ENCODE data around the gene ANKS6.

The ANKS6 gene

DNA sequence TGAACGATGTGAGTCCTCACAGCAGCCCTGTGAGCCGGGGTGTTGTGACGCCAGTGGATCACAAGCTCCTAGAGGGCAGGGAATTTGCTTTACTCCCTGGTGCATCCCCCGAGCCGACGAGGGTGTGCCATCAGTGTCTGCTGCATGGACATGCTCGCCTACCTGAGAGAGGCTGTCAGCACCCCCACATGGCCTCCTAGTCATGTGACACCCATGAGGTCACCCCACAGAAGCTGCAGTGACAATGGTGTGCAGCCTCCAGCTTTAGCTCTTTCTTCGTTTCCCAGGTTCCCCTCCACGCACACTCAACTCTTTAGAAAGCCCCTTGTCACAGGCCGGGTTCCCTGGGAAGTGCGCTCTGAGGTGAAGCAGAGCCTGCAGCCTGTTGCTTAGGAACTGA, 67.9 kb downstream of the ANKS6 start:
- DNase-seq, result no peak

DNA sequence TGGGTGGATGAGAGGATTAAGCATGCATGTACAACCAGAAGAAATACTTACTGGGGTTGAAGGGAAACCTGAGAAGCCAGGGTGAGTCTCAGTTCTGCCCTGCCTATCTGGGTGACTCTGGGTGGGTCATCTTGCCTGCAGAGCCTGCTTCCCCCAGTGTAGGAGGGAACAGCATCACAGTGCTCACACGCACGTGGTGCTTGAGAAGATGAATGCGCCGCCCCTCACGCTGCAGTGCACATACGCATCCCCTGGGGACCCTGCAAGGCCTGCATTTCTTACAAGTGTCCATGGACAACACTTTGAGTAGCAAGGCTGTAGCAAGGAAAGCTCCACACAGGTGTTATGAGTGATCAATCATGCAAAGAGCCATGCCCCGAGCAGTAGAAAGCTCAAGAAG, 68.9 kb downstream of the ANKS6 start:
- DNase-seq, result no peak

DNA sequence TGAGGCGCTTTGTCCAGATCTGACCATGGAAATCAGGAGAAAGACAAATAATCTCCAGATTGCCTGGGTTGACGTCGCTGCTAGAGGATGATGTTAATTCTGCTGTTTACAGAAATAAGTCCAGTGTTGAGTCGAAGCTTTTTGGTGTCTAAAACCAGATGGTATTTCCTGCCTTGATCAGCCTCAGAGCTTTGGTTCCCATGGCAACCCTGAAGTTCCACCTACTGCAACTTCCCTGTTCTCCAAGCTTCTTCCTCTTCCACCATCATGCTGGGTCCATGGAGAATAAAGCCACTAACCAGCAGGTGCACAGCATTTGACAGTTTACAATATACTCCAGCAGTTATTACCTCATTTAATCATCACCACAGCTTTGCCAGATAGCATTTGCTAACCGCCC, 69.6 kb downstream of the ANKS6 start:
- DNase-seq, result no peak

DNA sequence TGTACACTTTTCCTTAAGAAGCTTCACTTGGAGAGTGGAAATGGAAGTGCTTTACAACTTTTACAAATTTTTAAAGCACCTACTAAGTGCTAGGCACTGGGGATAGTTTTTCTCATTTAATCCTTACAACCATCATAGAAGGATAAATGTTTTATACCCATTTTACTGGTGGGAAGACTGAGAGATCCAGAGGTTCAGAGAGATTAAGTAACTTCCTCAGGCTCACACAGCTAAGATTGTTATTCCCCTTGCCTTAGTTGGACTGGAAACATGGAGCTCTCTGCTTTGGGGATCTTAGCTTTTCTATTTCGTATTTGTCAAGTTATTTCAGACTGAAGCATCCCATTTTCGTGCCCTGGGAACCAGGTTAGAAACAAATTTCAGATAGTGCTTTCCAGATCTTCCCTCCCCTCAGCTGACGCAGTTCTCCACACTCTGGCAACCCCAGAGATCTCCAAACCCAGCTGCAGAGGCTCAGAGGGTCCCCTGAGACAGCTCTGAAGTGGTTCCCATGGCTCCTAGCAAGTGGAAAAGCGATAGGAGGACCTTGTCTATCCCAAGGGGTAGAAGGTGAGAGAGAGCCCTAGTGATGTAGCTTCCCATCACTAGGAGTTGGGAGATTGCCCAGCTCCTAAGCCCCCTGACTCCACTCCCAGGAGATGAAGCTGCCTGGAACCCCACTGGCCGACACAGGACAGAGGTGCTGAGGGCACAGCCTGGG, 71.4 kb downstream of the ANKS6 start:
- DNase-seq, result no peak

DNA sequence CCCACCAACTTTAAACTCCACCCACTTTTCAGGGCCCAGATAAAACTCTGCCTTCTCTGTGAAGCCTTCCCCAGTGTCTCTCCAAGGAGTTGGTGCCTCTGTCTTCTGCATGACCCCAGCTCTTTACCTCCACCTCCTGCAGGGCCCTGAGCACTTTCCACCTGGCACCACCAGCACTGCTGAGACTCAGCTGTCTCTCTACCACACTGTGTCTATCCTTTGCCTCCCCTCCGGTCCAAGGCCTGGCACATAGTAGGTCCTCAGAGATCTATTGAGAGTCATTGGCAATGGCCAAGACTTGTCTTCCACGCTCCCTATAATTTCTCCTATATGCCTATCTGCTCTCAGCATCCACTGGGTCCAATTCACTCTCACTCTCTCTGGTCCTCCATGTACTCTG, 74.7 kb downstream of the ANKS6 start:
- no peak for DNase-seq

DNA sequence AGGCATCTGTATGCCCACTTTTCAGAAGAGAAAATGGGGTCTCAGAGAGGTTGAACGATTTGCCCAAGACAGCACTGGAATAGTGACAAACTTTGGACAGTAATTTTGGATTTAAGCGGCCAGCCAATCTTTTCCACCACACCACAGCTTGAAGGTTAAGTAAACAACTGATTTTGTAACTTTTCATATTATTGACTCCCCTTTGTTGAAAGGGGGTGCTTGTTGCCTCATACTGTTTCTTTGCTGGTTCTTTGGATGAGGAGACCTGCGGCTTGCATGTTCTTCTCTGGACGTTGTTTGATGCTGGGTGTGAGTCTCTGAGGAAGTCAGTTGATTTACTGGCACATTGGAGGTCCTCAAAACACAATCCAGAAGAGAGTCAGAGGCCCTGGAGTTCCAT, 76.0 kb downstream of the ANKS6 start:
- DNase-seq, result no peak

DNA sequence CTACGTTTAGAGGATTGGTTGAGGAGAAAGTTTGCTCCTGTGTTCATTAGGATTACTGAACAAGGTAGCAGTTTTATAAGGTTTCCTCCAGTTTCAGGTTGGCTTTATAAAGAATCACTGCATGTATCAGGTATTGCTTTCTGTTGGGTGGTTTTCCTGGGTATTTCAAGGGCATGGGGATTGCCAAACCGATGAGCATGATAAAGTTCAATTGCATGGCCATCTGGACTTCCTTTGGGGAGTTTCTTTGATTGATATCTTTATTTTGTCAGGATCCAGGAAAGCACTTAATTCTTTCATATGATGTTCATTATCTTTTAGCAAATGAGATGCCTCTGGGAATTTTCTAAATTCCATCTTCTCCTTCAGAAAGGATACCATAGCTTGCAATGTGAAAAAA, 77.3 kb downstream of the ANKS6 start:
- no peak for DNase-seq

DNA sequence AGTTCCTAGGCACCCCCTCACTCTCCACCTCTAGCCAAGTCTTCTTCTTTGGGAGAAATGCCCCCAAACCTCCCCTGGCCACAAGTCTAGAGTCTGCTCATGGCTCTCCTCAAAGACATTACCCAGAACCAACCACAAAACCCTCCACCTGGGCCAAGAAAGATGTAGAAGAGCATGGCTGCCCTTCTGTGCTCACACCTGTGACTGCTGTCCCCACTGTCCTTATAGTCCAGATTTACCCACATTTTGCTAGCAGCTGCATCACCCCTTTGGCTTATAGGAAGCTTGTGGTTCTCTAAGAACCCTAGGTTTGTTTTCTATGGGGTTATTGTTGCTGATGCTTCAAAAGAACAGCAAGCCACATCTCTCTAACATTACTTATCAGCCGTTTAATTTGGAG, 81.5 kb downstream of the ANKS6 start:
- no peak for DNase-seq

DNA sequence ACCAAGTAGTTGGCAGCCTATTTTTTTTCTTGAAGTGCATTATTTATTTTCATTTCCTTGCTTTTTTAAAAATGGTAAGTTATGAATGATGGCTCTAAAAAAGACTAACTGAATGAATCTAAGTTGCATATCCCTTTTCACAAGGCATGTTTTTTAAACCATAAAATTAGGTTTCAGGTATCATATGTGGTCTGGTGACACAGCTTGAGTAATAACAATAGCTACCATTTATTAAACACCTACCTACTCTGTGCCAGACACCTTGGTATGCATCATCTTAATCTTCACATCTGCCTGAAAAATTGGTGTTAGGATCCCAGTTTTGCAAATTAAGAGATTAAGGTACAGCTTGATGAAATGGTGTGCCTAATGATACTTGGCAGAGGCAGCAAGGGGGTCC, 83.4 kb downstream of the ANKS6 start:
- DNase-seq, result no peak

DNA sequence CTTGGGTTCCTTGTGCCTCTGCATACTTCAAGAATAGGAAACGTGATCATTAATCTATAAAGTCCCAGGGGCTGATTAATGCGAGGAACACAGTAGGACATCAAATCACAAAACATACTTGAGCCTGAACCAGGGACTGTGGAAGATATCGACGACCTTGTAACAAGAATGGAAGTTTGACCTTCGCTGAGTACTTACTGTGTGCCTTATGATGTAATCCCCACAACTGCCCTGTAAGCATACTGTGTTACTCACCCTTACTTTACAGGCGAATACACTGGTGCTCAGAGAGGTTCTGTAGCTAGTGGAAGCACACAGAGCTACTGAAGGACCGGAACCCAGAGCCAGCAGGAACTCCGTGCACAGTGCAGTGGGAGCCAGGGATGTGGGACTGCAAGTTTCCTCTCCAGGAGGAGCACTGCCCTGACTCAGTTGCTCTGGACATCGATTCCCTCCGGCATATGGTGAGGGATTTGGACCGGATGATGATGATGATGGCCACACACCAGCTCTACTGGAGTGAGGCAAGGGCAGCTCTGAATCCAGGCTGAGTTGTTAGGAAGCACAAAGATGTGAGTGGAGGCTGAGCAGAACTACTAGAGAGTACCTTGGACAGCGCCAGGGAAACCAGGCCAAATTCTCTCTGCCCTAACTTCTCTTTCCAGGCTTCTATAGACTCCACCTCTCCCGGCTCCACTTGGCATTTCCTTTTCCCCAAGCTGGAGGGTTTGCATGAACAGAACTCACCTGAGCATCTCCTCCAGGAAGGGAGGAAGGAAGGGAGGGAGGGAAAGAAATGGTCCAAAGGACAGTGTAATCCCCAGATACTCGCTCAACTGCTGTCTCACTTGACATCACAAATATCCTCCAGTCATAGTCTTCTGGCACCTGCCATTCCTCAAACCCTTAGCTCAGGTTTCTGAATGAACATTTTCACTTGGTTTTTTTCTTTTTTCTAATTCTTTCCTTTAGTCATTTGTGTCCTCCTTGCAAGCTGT, 86.1 kb downstream of the ANKS6 start:
- no peak for DNase-seq

DNA sequence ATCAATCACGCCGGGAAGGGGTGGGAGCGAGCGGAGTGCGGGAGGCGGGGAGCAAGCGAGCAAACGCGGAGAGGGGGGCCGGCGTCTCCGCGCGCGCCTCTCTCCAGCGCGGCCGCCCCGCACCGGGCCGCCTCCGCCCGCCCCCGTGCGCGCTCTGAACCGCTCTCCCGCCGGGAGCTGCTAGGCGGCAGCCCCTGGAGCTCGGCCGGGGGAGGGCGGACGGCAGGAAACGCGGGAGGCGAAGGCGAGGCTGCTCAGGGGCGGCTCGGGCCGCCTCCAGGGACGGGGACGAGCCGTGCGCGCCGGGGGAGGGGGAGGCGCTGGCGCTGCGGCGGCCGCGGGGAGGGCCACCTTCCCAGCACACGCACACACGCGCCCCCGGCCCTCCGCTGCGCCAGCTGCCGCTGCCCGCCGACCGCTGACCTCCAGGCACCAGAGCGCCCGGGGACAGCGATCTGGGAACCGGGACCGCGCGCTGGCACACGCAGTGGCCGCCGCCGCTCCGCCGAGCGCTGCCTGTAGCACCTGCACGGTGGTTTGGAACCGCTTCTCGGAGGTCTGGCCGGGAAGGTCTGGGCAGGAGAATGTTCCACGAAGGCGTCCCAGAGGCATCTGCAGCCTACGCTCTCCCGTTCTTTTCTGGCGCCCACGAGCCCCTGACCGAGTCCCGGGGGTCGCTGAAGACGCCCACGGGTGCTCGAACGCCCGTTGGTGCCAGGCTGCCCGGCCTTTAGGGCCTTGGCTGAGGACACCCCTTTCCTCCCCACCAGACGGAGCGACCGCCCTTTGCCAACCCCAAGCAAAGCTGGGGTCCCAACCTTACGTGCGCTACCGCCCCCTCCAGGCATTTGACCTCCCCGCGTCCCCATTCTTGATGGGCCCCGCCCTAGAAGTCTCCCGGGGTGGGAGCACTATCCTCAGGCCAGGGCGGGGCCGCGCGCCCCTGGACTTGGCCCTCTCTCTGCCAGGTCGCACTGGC, 87.1 kb downstream of the ANKS6 start, which contains the start of gene GABBR2:
GABBR2 (minus strand) TSS at position 3 of the 979 bp plus-strand sequence. CDS start 198 bp downstream, outside the sequence.
- no peak for DNase-seq

DNA sequence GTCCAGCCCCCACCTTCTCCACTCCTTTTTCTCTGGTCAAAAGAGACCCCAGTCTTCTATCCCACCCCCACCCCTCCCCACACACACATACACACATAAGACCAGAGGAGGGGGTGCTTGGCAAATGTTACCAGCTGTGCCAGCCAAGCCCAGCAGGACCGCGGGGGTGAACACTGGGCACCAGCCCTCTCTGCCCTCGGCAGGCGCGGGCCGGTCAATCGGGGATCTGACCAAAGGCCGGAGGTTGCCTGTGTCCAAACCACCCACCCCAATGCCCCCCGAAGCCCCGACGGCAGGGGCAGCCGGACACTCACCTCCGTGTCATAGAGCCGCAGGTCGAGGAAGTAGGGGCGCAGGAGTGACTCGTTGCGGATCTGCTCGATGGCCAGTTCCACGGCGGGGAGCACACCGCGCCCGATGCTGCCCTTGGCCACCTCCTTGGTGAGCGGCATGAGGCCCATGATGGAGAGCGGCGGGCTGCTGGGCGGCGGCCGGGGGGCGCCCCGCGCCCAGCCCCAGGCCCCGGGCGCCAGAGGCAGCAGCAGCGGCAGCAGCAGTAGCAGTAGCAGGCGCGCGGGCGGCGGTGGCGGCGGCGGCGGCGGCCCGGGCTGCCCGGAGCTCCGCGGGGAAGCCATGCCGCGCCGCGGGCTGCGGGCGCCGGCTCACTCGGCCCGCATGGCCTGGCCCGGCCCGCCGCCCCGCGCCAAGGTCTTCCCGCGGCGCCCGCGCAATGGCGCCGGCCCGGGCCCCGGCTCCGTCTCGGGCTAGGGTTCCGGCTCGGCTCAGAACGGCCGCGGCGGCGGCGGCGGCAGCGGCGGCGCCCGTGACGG, 88.0 kb downstream of the ANKS6 start:
- no peak for DNase-seq

DNA sequence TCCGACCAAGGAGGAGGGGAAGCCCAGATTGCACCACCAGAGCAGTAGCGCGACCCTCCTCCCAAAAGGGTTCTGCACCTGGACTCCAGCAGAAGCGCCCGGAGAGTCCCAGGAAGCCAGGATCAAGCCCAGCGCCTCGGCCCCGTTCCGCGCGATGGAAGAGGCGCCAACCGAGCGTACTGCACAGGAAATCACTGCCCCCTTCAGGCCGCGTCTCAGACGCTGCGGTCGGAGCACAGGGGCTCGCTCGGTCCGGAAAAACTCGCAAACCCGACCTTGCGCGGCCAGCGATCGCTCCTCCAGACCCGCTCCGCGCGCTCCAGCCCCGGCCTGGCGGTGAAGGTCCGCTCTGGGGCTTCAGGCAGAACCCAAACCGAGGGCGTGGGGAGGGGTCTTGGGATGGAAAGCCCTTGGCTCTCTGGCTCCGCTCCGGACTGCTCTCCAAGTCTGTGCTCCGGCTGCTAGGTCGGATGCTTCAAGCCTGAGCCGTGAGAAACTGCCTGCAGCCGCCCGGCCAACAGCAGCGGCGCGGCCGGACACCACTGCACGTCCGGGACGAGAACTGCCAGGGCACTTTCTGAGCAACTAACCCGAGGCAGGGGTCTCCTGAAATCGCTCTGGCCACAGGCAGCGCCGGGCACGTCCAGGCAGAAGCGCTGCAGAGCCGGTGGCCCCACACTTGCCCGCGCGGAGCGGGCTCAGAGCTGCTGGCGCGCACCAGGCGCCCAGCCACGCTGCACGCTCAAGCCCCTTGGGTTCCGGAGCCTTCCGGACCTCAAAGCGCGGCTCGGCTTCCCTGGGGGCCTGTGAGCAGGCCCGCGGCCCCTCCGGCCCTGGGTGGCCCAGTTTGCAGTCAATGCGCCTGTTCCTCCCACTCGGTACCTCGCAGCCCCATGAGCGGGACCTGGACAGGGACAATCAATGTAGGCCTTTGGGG, 88.9 kb downstream of the ANKS6 start:
- DNase-seq, result no peak

DNA sequence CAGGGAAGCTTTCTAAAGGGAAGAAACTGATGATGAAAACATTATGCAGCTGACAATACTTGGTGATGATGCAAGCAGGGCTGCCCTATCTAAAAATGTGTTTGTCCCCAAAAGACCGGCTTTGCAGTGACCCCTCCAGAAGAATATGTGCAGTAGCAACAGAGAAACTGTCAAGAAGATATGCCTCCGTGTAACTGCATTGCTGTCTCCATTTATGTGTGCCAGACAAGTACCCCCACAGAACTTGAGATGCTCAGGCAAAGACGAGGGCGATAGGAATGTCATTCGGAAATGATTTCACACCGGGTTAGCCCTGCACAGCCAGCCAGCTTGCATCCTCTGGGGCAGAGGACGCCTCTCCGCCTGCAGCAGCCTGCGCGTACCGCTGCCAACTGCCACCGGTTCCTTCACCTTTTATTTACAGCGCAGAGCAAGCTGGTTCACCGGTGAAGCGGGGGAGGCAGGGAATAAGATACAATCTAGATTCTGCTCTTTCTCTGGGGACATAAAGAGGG, 89.6 kb downstream of the ANKS6 start:
- DNase-seq, result no peak

DNA sequence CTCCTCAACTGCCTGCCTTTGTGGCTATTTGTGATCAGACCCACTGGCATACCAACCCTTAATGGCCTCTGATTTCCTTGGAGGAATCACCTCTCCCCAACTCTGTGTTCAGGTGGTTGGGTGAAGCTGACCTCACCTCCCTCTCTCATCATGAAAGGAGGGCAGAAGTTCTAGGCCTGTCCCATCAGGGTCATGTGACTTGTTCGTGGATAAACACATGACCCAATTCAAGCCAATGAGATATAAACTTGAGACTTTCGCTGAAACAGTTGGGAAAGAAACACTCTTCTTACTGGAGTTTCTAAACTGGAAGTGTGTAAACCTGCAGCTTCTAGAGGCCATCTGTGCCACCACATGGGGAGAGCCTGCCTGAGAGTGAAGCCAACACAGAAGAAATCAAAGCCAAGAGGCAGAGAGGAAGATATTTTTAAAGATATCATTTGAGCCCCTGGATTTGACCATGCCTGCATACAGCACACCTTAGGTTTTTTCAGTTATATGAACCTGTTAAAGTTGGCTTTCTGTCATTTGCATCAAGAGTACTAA, 93.4 kb downstream of the ANKS6 start:
- no peak for DNase-seq

DNA sequence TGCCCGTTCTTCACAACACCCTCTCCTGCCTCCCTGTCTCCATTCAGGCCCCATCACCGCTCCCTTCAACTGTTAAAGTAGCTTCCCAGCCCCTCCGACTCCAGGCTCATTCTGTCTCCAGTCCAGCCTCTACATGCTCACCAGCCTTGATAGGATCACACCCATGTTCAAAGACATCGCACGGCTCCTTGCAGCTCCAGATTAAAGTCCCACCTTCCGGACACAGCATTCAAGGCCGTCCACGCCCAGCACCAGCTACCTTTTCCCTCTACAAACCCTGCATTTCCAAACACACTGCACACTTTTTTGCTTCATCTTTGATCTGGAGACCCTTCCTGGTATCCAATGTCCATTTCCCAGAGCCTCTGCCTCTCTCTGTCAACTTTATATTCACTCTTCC, 94.0 kb downstream of the ANKS6 start:
- no peak for DNase-seq

DNA sequence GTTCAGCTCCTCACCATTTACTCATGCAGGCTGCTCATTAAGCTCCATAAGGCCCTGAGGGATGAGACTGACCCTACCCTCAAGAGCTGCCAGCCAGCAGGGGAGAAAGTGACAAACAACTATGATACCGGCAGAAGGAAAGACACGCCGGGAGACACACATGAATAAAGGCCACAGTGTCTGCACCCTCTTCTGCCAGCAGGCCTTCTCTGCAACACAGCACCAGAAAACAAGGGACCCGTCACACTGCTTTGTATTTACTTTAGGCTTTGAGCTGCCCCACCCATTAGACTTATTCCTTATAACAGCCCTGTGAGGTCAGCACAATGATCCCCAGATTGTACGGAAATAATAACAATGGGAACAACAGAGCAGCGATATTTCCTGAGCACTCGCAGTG, 94.8 kb downstream of the ANKS6 start:
- no peak for DNase-seq

DNA sequence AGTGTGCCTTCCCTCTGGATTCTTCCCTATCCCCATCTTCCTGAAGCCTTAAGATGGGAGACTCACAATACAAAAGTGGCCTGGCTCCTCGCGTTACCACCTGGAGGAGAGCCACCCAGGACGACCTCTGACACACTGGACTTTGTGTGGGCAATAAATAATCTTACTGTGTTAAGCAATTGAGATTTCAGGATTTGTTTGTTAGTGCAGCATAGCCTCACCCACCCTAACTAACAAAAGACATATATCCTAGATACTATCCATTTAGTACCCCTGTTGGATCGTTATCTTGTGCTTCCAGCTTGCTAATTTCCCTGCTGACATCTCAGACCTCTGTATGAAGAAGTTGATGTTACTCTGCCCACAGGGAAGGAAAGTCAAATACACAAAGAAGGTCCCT, 95.6 kb downstream of the ANKS6 start:
- no peak for DNase-seq

DNA sequence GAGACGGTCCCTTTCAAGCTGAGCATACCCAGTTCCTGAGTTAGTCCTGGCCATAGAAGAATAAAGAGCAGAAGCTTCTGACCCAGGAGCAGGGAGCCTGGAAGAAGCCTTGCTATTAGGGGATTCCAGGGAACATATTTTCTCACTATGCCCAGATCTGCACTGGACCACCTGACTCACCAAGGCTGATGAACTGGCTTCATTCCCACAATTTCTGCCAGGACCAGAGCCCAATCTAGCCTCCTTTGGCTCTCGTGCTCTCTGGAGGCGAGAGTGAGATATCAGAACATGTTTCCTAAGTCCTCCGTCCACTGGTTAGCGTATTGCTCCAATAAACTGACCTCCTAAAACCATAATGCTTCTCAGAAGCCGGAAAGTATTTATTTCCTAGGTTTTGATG, 97.5 kb downstream of the ANKS6 start:
- no peak for DNase-seq

DNA sequence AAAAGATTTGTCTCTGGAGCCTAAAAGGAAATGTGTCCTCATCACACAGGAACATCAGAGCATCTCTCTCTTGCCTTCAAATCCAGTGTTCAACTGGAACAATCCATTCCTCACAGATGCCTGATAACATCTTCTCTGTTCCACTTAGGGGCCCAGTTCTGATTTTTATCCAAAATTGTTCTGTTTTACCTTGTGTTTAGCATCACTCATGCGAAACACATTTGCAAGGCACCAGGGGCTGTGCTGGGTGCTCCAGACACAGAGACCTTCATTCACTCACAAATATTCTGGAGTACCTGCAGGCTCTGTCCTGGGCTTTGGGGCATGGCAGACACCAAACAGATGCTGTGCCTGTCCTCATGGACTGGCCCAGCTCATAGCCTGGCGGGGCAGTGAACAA, 101.4 kb downstream of the ANKS6 start:
- no peak for DNase-seq
